Head of caudate nucleus (tissue), 42 donors: Measurements from ENCODE around the gene ARHGEF12.

ENCODE experiments used
- DNase-seq, 42 donors: peaks; one replicate each; pipeline versions ENCODE4 v3.0.0 to v3.0.0-alpha.2; 2020 to 2021; ENCODE audit warnings: mixed read lengths in 7 of 42
- intact Hi-C: fragments of 100-400 bp; cut with DNase I; formaldehyde crosslinking; loops from one replicate; pipeline ENCODE4 v1.15.0; 2022

The ARHGEF12 gene

GRCh38 chr11:120337355-120338106, 1.3 kb downstream of the ARHGEF12 start:
- peak in 12 of 42 donors; percentile 19 to 62 (median 26) for DNase-seq
- intact Hi-C loops = loop anchor here (5.0 to 10.0 kb wide), 2 partner anchors 47 to 175 kb away; partner anchors contain the start of gene GRIK4

DNA sequence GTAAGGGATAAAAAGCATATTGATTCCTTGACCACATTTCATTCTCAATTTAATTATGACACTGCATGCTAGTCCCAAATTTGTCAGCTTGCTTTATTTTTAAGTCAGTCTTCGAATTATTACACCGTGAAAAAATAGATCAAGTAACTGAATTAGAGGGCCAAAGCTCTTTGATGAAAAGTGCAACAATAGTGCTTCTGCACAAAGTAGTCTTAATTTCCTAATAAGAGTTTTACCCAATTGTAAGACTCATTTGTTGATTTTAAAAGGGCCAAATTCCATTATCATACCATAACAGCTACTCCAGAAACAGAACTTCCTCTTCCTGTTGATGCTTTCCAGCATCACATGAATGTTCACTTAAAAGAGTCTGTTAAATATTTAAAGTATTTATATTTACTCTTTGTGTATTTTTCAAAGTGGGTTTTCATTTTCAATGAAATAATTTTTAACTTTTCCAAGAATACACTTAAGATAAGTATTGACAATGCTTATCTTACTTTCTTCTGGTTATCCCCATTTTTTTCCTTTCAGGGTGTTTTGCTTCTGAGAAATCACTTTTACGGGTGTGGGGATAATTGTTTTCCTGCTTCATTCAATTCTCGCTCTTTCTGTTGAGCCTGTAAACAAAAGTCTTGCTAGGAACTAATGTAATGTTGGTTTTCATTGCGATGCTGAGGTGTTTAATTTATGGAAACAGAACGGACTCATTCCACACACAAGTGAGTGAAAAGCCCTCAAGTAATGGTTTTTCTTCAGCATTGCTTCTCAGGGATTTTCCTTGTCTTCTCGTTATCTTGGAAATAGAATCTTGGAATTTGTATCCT, 2.1 kb downstream of the ARHGEF12 start:
- intact Hi-C loops = loop anchor here (5.0 to 10.0 kb wide), 2 partner anchors 46 to 174 kb away; partner anchors contain the start of gene GRIK4
- no peak for DNase-seq

DNA sequence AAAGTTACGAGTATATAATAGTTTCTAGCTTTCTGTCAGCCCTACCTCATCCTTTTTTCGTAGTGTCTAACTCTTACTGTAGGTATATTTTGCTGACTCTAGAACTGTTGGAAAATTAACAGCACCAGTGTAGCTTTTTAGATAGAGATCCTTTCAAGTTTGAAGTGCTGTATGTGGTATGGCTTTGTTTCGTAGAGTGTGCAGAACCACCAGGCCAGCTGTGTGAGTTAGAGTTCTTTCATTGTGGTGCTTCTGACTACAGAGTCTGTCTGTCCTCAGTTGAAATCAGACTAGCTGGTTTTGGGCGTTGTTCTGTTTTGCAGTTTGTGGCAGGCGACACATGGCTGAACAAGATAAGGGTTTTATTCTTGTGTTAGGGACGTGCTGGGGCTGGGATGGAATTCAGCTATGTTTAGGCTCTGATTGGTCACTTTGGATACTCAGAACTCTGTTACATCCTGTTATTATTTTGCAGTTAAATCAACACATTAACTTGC, 3.2 kb downstream of the ARHGEF12 start:
- peak in 32 of 42 donors; percentile 16 to 80 (median 46) for DNase-seq
- intact Hi-C loops = loop anchor here (5.0 to 10.0 kb wide), 2 partner anchors 45 to 173 kb away; partner anchors contain the start of gene GRIK4

- DNase-seq = no peak
- intact Hi-C loops = no loop called here
These were observed 4.3 kb downstream of the ARHGEF12 start for GRCh38 chr11:120340529-120340928.

GRCh38 chr11:120342226-120342625, 6.0 kb downstream of the ARHGEF12 start:
- intact Hi-C loops = no loop called here
- no peak for DNase-seq

DNA sequence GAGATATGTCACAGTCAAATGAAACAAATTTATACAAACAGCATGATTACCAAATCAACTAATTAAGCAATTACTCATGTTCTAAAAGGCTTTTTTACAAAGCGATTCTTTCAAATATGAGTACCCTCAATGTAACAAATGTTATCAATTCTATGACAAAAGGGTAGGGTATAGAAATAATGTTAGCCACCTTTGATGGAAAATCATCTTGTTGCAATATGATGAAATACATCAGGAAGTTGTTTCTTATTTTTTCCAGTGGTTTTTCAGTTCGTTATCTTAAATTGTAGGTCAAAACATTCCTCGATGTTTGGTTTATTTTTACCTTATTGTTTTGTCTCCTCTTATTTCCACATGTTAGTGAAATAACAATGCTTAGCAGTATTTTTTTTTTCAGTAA, 6.5 kb downstream of the ARHGEF12 start:
- no peak for DNase-seq
- intact Hi-C loops = no loop called here

DNA sequence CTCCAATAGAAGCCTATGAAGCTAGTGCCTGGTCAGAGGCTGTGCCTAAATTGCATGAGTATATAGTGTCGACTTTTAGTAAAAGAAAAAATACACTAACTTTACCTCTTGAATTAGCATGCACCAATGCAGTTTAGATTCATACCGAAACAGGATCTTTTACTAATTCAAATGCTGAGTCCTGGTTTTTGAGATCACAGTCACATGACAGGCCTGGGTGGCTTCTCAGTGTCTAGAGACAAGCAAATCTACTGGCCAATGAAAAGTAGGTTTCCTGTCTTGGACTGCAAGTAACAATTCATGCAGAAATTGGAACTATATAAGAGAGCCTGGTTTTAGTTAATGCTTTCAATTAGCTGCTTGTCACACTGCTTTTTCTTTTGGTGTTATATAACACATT, 7.2 kb downstream of the ARHGEF12 start:
- intact Hi-C loops = no loop called here
- DNase-seq = peak in 23 of 42 donors; percentile 20 to 67 (median 42)

- intact Hi-C loops = no loop called here
- DNase-seq = peak in 1 of 42 donors; percentile 9
These were observed 8.2 kb downstream of the ARHGEF12 start for GRCh38 chr11:120344302-120345004.

GRCh38 chr11:120346233-120346632, 10.0 kb downstream of the ARHGEF12 start:
- intact Hi-C loops = no loop called here
- no peak for DNase-seq

GRCh38 chr11:120350637-120351036, 14.4 kb downstream of the ARHGEF12 start:
- no peak for DNase-seq
- intact Hi-C loops = no loop called here

DNA sequence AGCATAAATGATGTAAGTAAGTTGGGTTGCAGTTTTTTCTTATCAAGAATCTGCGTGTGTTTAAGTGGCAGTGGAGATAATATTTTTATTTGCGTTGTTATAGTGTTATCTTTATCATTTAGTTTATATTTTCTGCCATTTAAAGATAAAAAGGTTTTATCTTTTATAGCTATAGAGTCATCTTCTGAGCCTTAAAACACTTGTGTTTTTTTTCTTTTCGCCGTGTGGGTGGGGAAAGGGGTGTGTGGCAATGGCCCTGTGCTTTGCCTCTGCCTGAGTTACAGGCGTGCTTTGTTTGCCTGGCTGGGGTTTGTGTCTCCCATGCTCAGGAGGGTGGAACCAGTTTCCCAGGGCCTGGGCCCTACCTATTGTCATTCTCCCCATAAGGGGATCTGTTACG, 16.2 kb downstream of the ARHGEF12 start:
- intact Hi-C loops = no loop called here
- DNase-seq = no peak

- no peak for DNase-seq
- intact Hi-C loops = no loop called here
These were observed 17.9 kb downstream of the ARHGEF12 start for GRCh38 chr11:120354068-120354467.

GRCh38 chr11:120354779-120355178, 18.6 kb downstream of the ARHGEF12 start:
- DNase-seq = no peak

GRCh38 chr11:120357620-120358019, 21.4 kb downstream of the ARHGEF12 start:
- DNase-seq = no peak
- intact Hi-C loops = no loop called here

More at GRCh38 chr11:120354779-120355178, 18.6 kb downstream of the ARHGEF12 start:
- intact Hi-C loops = no loop called here

DNA sequence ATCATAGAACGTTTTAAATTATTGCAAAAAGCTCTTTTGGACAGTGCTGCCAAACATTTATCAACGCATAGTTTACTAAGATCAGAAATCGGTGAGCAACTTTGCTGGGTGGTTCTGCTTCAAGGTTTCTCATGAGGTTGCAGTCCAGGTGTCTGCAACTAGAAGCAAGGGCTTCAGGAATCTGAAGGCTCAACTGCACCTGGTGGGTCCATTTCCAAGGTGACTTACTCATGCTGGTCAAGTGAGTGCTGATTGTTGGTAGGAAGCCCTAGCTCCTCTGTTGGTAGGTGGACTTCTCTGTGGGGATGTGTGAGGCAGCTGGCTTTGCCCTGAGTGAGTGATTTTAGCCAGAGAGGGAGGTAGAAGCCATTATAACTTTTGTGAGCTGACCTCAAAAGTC, 22.5 kb downstream of the ARHGEF12 start:
- DNase-seq = no peak
- intact Hi-C loops = no loop called here

DNA sequence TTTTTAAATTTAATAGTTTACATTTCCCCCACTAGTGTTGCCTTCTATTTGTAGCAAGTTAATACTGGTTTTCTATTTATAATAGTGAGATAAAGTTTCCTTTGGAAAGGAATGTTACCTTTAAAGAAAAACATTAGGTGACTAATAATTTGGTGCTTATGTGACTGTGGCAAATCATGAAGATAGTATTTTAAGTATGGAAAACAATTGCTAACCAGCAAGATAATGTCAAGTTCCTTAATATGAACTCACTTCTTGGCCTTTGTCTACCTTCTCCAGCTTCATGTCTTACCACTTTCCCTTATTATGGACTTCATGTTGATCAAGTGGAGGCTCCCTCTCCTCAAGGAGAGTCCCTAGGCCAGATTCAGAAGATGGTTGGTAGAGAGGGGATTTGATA, 27.2 kb downstream of the ARHGEF12 start:
- DNase-seq = no peak
- intact Hi-C loops = no loop called here

- DNase-seq = no peak
- intact Hi-C loops = no loop called here
These were observed 29.3 kb downstream of the ARHGEF12 start for GRCh38 chr11:120365512-120365911.

GRCh38 chr11:120372296-120372695, 36.1 kb downstream of the ARHGEF12 start:
- DNase-seq = no peak
- intact Hi-C loops = no loop called here

- DNase-seq = no peak
- intact Hi-C loops = no loop called here
These were observed 38.9 kb downstream of the ARHGEF12 start for GRCh38 chr11:120375076-120375475.
